ENCODE measurements around the gene SNX17.
"Not testable (repeated sequence)": the region's sequence is repeated elsewhere in the genome, so short reads cannot be mapped to it uniquely, and the experiment has no call there.

The SNX17 gene

GRCh38 chr2:27370026-27370815 lies at the start of gene SNX17, which contains the start of gene EIF2B4:
Gene SNX17 (plus strand): TSS chr2:27370616. CDS start chr2:27370744, 128 bp downstream.
Gene EIF2B4 (minus strand): TSS chr2:27370338. CDS start chr2:27370314, 24 bp downstream.
- in situ Hi-C loops (cut with MboI; ENCODE audit: low sequenced_read_pairs), result no loop called here

- in situ Hi-C loops (cut with MboI; ENCODE audit: low sequenced_read_pairs), result no loop called here
These were observed 49.4 kb upstream of the SNX17 start for GRCh38 chr2:27320958-27321543.

GRCh38 chr2:27322301-27322765 lies 48.1 kb upstream of the SNX17 start:
- in situ Hi-C loops (cut with MboI; ENCODE audit: low sequenced_read_pairs), result no loop called here

- in situ Hi-C loops (cut with MboI; ENCODE audit: low sequenced_read_pairs), result no loop called here
These were observed 47.4 kb upstream of the SNX17 start, which contains the start of gene MPV17 for GRCh38 chr2:27322766-27323595. Gene MPV17 (minus strand): TSS chr2:27323097. CDS start chr2:27322517, 580 bp downstream.

- in situ Hi-C loops (cut with MboI; ENCODE audit: low sequenced_read_pairs), result no loop called here
These were observed 46.7 kb upstream of the SNX17 start for GRCh38 chr2:27323596-27324285.

- in situ Hi-C loops (cut with MboI; ENCODE audit: low sequenced_read_pairs), result no loop called here
These were observed 45.7 kb upstream of the SNX17 start for GRCh38 chr2:27324720-27325119.

GRCh38 chr2:27335311-27335710 lies 35.1 kb upstream of the SNX17 start:
- in situ Hi-C loops (cut with MboI; ENCODE audit: low sequenced_read_pairs), result no loop called here

GRCh38 chr2:27336173-27336572 lies 34.2 kb upstream of the SNX17 start:
- in situ Hi-C loops (cut with MboI; ENCODE audit: low sequenced_read_pairs), result no loop called here

GRCh38 chr2:27347641-27348040 lies 22.8 kb upstream of the SNX17 start:
- in situ Hi-C loops (cut with MboI; ENCODE audit: low sequenced_read_pairs), result no loop called here

- in situ Hi-C loops (cut with MboI; ENCODE audit: low sequenced_read_pairs), result no loop called here
These were observed 20.2 kb upstream of the SNX17 start for GRCh38 chr2:27350106-27350693.

- in situ Hi-C loops (cut with MboI; ENCODE audit: low sequenced_read_pairs), result no loop called here
These were observed 18.4 kb upstream of the SNX17 start for GRCh38 chr2:27351802-27352598.

- in situ Hi-C loops (cut with MboI; ENCODE audit: low sequenced_read_pairs), result not testable (repeated sequence)
These were observed 17.0 kb upstream of the SNX17 start for GRCh38 chr2:27353386-27353761.

- in situ Hi-C loops (cut with MboI; ENCODE audit: low sequenced_read_pairs), result no loop called here
These were observed 16.4 kb upstream of the SNX17 start for GRCh38 chr2:27353762-27354596.

- in situ Hi-C loops (cut with MboI; ENCODE audit: low sequenced_read_pairs), result no loop called here
These were observed 15.9 kb upstream of the SNX17 start for GRCh38 chr2:27354597-27354927.

GRCh38 chr2:27356056-27356381 lies 14.4 kb upstream of the SNX17 start:
- in situ Hi-C loops (cut with MboI; ENCODE audit: low sequenced_read_pairs), result no loop called here

GRCh38 chr2:27356382-27357181 lies 13.8 kb upstream of the SNX17 start, which contains the start of gene GTF3C2:
Gene GTF3C2 (minus strand): TSS chr2:27356764. CDS start chr2:27343554, 13,210 bp downstream.
- in situ Hi-C loops (cut with MboI; ENCODE audit: low sequenced_read_pairs), result no loop called here

- in situ Hi-C loops (cut with MboI; ENCODE audit: low sequenced_read_pairs), result no loop called here
These were observed 7.6 kb upstream of the SNX17 start for GRCh38 chr2:27362678-27363420.

Measured in hTERT RPE-1 (cell line).